HCT116 (cell line): ENCODE data around the gene INPP5D. TPM values are rescaled to one million over a fixed set of nuclear protein-coding genes. Genes with fewer than 3 reads are reported as not detected.

Experiments
- ATAC-seq: fragments of 200-7000 bp; cut with Tn5 transposase; 2 replicates; pipeline ENCODE4 v1.9.1; 2020; ENCODE audit warnings: mild to moderate bottlenecking, moderate library complexity
- BruUV-seq: library from RNA; stranded (reverse); fragments of 400-500 nt; replicated peaks from 2 replicates; lab custom pipeline; 2021; lab: Mats Ljungman, UMichigan
- CTCF ChIA-PET: fragments of 300-600 bp; sonication (Branson Sonifier 250); formaldehyde crosslinking; loops from one replicate; lab custom pipeline; 2021; ENCODE audit warnings: antibody characterized with exemption; lab: Charles Lee
- POLR2A ChIA-PET: fragments of 300-600, 350-600 bp; sonication (Branson Sonifier 250); formaldehyde crosslinking; loops from one replicate; lab custom pipeline; 2021; ENCODE audit warnings: antibody characterized with exemption; lab: Charles Lee
- RAD21 ChIA-PET, 2 experiments: fragments of 300-600 bp; sonication (Branson Sonifier 250); formaldehyde crosslinking; loops; one replicate each; lab custom pipeline; 2023; ENCODE audit warnings: low total read pairs in 2 of 2; ENCODE audit not compliant: uncharacterized antibody in 2 of 2, unreplicated experiment in 2 of 2, low non-redundant PET in 1 of 2; lab: Charles Lee
- DNase-seq: peaks from one replicate; pipeline ENCODE4 v3.0.0-alpha.2; 2010; ENCODE audit warnings: low read depth, low spot score
- H2AFZ ChIP-seq: fragments of 200-600 bp; shearing (Covaris generic), sonication (generic); 2 replicates; pipeline ENCODE4 v1.6.1; 2017; ENCODE audit warnings: low read depth, mixed run types, mixed read lengths, antibody characterized with exemption, low read length; ENCODE audit not compliant: poor library complexity, severe bottlenecking
- H3K27ac ChIP-seq: 2 replicates; pipeline ENCODE4 v1.5.1; 2012; ENCODE audit warnings: low read depth, low read length
- H3K27me3 ChIP-seq: fragments of 200-600 bp; sonication (generic); 2 replicates; pipeline ENCODE4 v1.6.1; 2016; ENCODE audit warnings: mixed run types, low read length, mixed read lengths; ENCODE audit not compliant: insufficient read depth
- H3K36me3 ChIP-seq, 2 experiments: fragments of 200-500 bp in 1 of 2; fragments of 200-600 bp in 1 of 2; sonication (Bioruptor generic) in 1 of 2; sonication (generic) in 1 of 2; 2 replicates each; pipeline versions ENCODE4 v1.5.1 to v1.6.1; 2014 to 2016; ENCODE audit warnings: low read length in 2 of 2, inconsistent platforms in 1 of 2, mixed read lengths in 1 of 2, mixed run types in 1 of 2; ENCODE audit not compliant: insufficient read depth in 2 of 2, control insufficient read depth in 1 of 2
- H3K4me1 ChIP-seq, 2 experiments: fragments of 200-600 bp in 1 of 2; sonication (generic) in 1 of 2; 2 replicates each; pipeline versions ENCODE4 v1.5.1 to v1.6.1; 2012 to 2017; ENCODE audit warnings: low read length in 2 of 2, inconsistent platforms in 1 of 2, mild to moderate bottlenecking in 1 of 2, mixed read lengths in 1 of 2, mixed run types in 1 of 2, moderate library complexity in 1 of 2; ENCODE audit not compliant: insufficient read depth in 2 of 2, control insufficient read depth in 1 of 2
- H3K4me2 ChIP-seq: fragments of 200-600 bp; sonication (generic); 2 replicates; pipeline ENCODE4 v1.6.1; 2017; ENCODE audit warnings: mixed run types, low read length, mixed read lengths
- H3K4me3 ChIP-seq, 2 experiments: fragments of 200-600 bp in 1 of 2; sonication (generic) in 1 of 2; replicated peaks in 1 of 2; 2 replicates each; pipeline ENCODE4 v1.5.1; 2011 to 2016; ENCODE audit warnings: low read length in 2 of 2, control low read depth in 1 of 2, low read depth in 1 of 2, mild to moderate bottlenecking in 1 of 2, mixed read lengths in 1 of 2, mixed run types in 1 of 2
- H3K79me2 ChIP-seq: fragments of 200-600 bp; sonication (generic); 2 replicates; pipeline ENCODE4 v1.6.1; 2017; ENCODE audit warnings: mild to moderate bottlenecking, mixed run types, low read length, moderate library complexity, mixed read lengths; ENCODE audit not compliant: insufficient read depth
- H3K9ac ChIP-seq: fragments of 200-600 bp; sonication (generic); 2 replicates; pipeline ENCODE4 v1.6.1; 2016; ENCODE audit warnings: low read length, mixed read lengths
- H3K9me2 ChIP-seq: fragments of 200-600 bp; sonication (generic), shearing (Covaris generic); 2 replicates; pipeline ENCODE4 v1.6.1; 2017; ENCODE audit warnings: mixed run types, mild to moderate bottlenecking, moderate library complexity; ENCODE audit not compliant: insufficient read depth
- H3K9me3 ChIP-seq, 2 experiments: fragments of 200-500 bp in 1 of 2; fragments of 200-600 bp in 1 of 2; sonication (Bioruptor generic) in 1 of 2; sonication (generic) in 1 of 2; 2 replicates each; pipeline ENCODE4 v1.6.1; 2014 to 2017; ENCODE audit warnings: low read length in 2 of 2, mixed read lengths in 2 of 2, inconsistent platforms in 1 of 2, low read depth in 1 of 2, mild to moderate bottlenecking in 1 of 2, mixed run types in 1 of 2, moderate library complexity in 1 of 2; ENCODE audit not compliant: control insufficient read depth in 1 of 2, insufficient read depth in 1 of 2
- H4K20me1 ChIP-seq: fragments of 200-600 bp; sonication (generic), shearing (Covaris generic); 2 replicates; pipeline ENCODE4 v1.6.1; 2017; ENCODE audit warnings: mixed run types, mild to moderate bottlenecking, moderate library complexity; ENCODE audit not compliant: insufficient read depth
- ATF3 ChIP-seq: IDR thresholded peaks from 2 replicates; pipeline ENCODE4 v1.6.1; 2012
- ELF1 ChIP-seq: IDR thresholded peaks from 2 replicates; pipeline ENCODE4 v1.6.1; 2012; ENCODE audit warnings: low read depth, borderline replicate concordance
- MAX ChIP-seq: IDR thresholded peaks from 2 replicates; pipeline ENCODE4 v1.6.1; 2012
- POLR2A ChIP-seq: IDR thresholded peaks from 2 replicates; pipeline ENCODE4 v1.7.0; 2011; ENCODE audit warnings: borderline replicate concordance; ENCODE audit not compliant: insufficient read depth, insufficient read length; ENCODE audit errors: extremely low read depth
- RAD21 ChIP-seq: IDR thresholded peaks from 2 replicates; pipeline ENCODE4 v1.6.1; 2012; ENCODE audit warnings: low read depth, mild to moderate bottlenecking
- SP1 ChIP-seq: IDR thresholded peaks from 2 replicates; pipeline ENCODE4 v1.6.1; 2012; ENCODE audit warnings: low read depth
- TCF7L2 ChIP-seq: IDR thresholded peaks from 2 replicates; pipeline ENCODE4 v1.7.0; 2011; ENCODE audit warnings: borderline replicate concordance, inconsistent platforms; ENCODE audit not compliant: insufficient read depth, insufficient read length; ENCODE audit errors: extremely low read depth
- YY1 ChIP-seq: IDR thresholded peaks from 2 replicates; pipeline ENCODE4 v1.6.1; 2011; ENCODE audit warnings: low read length, low read depth, moderate library complexity, mild to moderate bottlenecking; ENCODE audit not compliant: insufficient replicate concordance; ENCODE audit errors: extremely low read depth
- ZBTB33 ChIP-seq: IDR thresholded peaks from 2 replicates; pipeline ENCODE4 v1.6.1; 2011; ENCODE audit warnings: mild to moderate bottlenecking, low read length, moderate library complexity; ENCODE audit not compliant: insufficient replicate concordance; ENCODE audit errors: extremely low read depth
- intact Hi-C: fragments of 100-400 bp; cut with micrococcal nuclease; formaldehyde crosslinking; loops from 2 replicates; pipeline ENCODE4 v1.10.0; 2022
- total RNA-seq: library from RNA; stranded (reverse); gene quantifications from one replicate; pipeline ENCODE4 v1.2.1, GENCODE V29; 2021; ENCODE audit not compliant: unreplicated experiment

The INPP5D gene
- total RNA-seq, 1 experiment from 2014 or later = 1.8 TPM

GRCh38 chr2:233198026-233198425, 137.9 kb downstream of the INPP5D start:
- no peak overlapping the region for H3K4me2 ChIP-seq
- H3K9ac ChIP-seq = no peak overlapping the region
- DNase-seq (no peak), ATAC-seq (no peak)
- no peak overlapping the region for H2AFZ ChIP-seq
- H3K4me1 ChIP-seq = no peaks in the 10 kb centered on the region
- BruUV-seq = no TSS peak
- ChIA-PET RAD21 (no interaction called here), POLR2A (no interaction called here), CTCF (no interaction called here)
- H3K79me2 ChIP-seq = no peaks in the 10 kb centered on the region
- no peak overlapping the region for H3K4me3 ChIP-seq
- no peaks in the 10 kb centered on the region for H3K9me3 ChIP-seq
- intact Hi-C loops = no loop called here
- H3K9me2 ChIP-seq = no peaks in the 10 kb centered on the region
- H3K27ac ChIP-seq = no peak overlapping the region
- no peaks in the 10 kb centered on the region for H3K27me3 ChIP-seq
- H4K20me1 ChIP-seq = no peaks in the 10 kb centered on the region
- no peaks in the 10 kb centered on the region for H3K36me3 ChIP-seq
- no peak for TF ChIP-seq ZBTB33
- TF ChIP-seq RAD21 = no peak
- no peak for TF ChIP-seq SP1
- TF ChIP-seq ATF3 = no peak
- TF ChIP-seq TCF7L2 = no peak
- TF ChIP-seq POLR2A = no peak
- no peak for TF ChIP-seq YY1
- no peak for TF ChIP-seq ELF1
- no peak for TF ChIP-seq MAX
